Effector memory CD4-positive, alpha-beta T cell (primary cell): ENCODE data around the gene EFNA1.

ENCODE experiments used
- DNase-seq, 3 donors: peaks; one replicate each; pipeline ENCODE4 v3.0.0-alpha.2; 2020
- H3K27ac ChIP-seq: 2 replicates; pipeline ENCODE4 v1.7.0; 2013; ENCODE audit warnings: mild to moderate bottlenecking, low read length, moderate library complexity; ENCODE audit not compliant: insufficient read depth, poor library complexity, severe bottlenecking
- H3K27me3 ChIP-seq: replicated peaks from 2 replicates; pipeline ENCODE4 v1.7.0; 2013; ENCODE audit warnings: mild to moderate bottlenecking, low read length; ENCODE audit not compliant: insufficient read depth, control insufficient read depth, poor library complexity, severe bottlenecking
- H3K36me3 ChIP-seq: 2 replicates; pipeline ENCODE4 v1.7.0; 2013; ENCODE audit warnings: mild to moderate bottlenecking, low read length, moderate library complexity; ENCODE audit not compliant: control insufficient read depth, insufficient read depth
- H3K4me1 ChIP-seq: 2 replicates; pipeline ENCODE4 v1.7.0; 2013; ENCODE audit warnings: low read length, mild to moderate bottlenecking; ENCODE audit not compliant: control insufficient read depth, insufficient read depth, poor library complexity, severe bottlenecking
- H3K4me3 ChIP-seq: 2 replicates; pipeline ENCODE4 v1.7.0; 2013; ENCODE audit warnings: low read length, low read depth, mild to moderate bottlenecking; ENCODE audit not compliant: insufficient read depth, poor library complexity, severe bottlenecking
- H3K9me3 ChIP-seq: 2 replicates; pipeline ENCODE4 v1.7.0; 2013; ENCODE audit warnings: mild to moderate bottlenecking, low read length, moderate library complexity; ENCODE audit not compliant: control insufficient read depth

EFNA1 gene

DNA sequence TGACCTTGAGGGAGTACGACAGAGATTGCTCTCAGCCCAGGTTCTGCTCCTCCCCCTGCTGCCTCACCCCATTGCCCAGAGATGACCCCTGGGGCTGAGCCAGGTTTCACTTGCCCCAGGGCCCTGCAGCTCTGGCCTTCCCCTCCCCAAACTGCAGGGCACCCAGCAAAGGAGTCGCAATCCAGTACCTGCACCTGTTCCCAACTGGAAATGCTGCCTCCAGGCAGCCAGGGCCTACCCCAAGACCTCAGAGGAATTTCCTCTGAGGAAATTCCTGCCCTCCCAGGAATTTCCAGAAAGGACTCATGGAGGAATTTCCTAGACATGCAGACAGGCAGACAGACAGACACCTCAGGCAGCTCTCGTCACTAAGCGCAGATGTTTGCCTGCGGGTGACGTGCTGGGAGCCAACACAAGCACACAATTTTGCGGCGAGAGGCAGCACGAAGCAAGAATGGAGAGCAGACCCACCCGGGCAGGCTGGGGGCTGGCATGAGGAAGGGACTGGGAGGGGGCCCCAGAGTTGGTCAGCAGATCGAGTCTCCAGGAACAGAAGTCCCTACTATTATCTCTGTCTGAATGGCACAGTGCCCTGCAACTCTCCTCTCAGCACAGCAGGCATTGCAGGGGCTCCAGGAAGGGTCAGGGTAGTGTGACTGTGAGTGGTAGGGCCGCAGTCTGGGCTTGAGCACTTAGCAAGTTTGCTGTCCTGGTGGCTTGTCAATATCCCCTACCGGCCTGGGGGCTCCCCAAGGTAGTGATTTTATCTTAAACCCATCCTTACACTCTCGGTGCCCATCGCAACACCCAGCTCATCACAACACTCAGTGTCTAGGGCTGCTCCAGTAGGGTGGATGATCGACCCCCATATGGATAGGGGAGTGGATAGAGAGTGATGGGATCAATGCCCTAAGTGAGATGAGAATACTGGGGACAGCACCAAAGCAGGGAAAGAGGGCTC is 2.9 kb upstream of the EFNA1 start:
- Histone ChIP-seq H3K27ac (no peak overlapping the region), H3K4me1 (peaks cover 34% of the 10 kb centered on the region), H3K27me3 (peaks cover 9% of the 10 kb centered on the region), H3K36me3 (no peaks in the 10 kb centered on the region), H3K9me3 (no peaks in the 10 kb centered on the region), H3K4me3 (no peak overlapping the region)
- DNase-seq, result no peak

DNA sequence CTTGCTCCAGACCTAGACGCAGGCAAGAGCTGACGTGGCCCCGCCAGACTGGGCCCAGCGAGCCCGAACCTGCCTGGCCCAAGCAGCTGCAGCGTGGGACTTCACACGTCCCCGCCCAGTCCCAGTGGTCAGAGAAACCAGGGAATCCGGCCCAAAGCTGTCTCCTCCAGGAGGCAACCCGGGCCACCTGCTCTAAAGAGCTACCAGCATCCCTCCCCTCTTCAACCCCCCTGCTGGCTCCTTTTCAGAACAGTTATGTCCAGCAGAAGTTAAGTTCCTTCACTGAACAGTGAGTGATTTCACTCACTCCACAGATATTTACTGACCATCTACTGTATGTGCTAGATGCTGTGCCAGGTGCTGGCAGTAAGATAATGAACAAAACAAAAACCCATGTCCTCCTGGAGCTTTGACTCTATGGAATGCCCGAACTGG is 2.1 kb upstream of the EFNA1 start:
- no peak overlapping the region for H3K4me3 ChIP-seq
- H3K27ac ChIP-seq, result no peak overlapping the region

DNA sequence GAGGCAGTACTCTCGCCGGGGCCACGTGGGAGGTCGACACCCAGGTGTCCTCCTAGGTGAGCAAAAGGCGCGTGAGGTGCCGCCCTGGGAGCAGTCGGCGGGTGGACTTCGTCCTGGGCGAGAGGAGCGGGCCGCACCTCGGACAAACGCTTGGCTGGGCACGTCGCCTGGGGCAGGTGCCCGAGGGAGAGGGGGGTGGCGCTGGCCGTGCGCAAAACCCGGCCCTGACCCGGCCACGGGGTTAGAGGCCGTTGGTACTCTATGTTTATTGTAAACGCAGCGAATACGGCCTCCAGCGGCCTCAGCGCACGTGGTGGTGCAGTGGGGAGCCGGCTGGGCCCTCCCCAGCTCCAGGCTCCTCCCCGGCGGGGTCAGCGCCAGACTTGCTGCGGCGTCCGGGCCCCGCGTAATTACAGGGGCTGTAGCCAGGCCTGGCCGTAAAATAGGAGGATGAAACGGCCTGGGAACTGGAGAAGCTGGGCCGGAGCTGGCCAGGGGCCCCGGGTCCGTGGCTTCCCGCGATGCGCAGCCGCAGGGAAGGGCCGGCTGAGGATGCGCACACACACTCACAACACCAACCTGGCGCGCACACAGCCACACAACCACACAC is 1.6 kb upstream of the EFNA1 start:
- Histone ChIP-seq H3K36me3 (no peaks in the 10 kb centered on the region), H3K27ac (no peak overlapping the region), H3K27me3 (peaks cover 9% of the 10 kb centered on the region), H3K4me1 (peaks cover 36% of the 10 kb centered on the region), H3K4me3 (no peak overlapping the region), H3K9me3 (no peaks in the 10 kb centered on the region)
- no peak for DNase-seq

More for the DNA sequence above, 2.1 kb upstream of the EFNA1 start:
- H3K4me1 ChIP-seq, result peaks cover 36% of the 10 kb centered on the region
- no peaks in the 10 kb centered on the region for H3K9me3 ChIP-seq
- peaks cover 9% of the 10 kb centered on the region for H3K27me3 ChIP-seq
- no peaks in the 10 kb centered on the region for H3K36me3 ChIP-seq
- no peak for DNase-seq

GRCh38 chr1:155126556-155127104 is 1.0 kb upstream of the EFNA1 start:
- Histone ChIP-seq H3K36me3 (no peaks in the 10 kb centered on the region), H3K4me3 (peak overlapping the region; percentile 65), H3K4me1 (peaks cover 36% of the 10 kb centered on the region), H3K9me3 (no peaks in the 10 kb centered on the region), H3K27me3 (peaks cover 9% of the 10 kb centered on the region), H3K27ac (no peak overlapping the region)
- DNase-seq, result peak in 2 of 3 donors; percentile 9 to 10

DNA sequence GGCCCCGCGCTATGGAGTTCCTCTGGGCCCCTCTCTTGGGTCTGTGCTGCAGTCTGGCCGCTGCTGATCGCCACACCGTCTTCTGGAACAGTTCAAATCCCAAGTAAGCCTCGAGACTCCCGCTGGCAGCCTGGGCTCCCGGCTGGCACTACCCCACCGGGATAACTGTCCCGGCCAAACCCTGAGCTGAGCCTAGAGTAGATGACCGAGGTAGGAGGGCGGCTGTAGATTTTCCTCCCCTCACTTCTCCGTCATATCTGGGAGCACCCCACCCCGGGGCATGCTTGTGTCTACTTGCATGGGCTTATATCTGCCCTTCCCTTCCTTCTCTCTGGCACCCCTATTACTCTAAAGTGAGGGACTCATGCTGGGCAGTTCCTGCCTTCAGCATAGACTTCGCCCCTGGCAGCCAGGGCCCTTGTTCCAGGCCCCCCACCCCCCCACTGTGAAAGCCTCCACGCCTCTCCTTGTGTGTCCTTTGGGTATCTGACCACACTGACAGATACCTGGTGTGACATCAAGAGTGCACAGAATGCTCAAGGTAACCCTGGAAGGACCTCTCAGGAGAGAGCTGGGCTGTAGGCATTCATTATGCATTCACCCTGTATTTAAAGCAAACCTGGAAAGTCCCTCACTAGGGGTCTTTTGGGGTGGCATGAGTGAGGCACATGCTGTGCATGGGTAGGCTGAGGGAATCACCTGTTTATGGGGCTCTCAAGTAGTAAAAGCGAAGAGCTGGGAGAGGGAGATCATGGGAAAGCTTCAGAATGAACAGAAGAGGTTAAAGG is 485 bp downstream of the EFNA1 start:
- Histone ChIP-seq H3K27me3 (peaks cover 9% of the 10 kb centered on the region), H3K4me3 (peak overlapping the region; percentile 65), H3K36me3 (no peaks in the 10 kb centered on the region), H3K27ac (peak overlapping the region; percentile 37), H3K9me3 (no peaks in the 10 kb centered on the region), H3K4me1 (peaks cover 36% of the 10 kb centered on the region)
- DNase-seq, result no peak

- no peaks in the 10 kb centered on the region for H3K9me3 ChIP-seq
- H3K4me3 ChIP-seq, result peak overlapping the region; percentile 65
- DNase-seq, result no peak
- H3K4me1 ChIP-seq, result peaks cover 36% of the 10 kb centered on the region
- H3K27me3 ChIP-seq, result peaks cover 9% of the 10 kb centered on the region
- H3K27ac ChIP-seq, result no peak overlapping the region
- no peaks in the 10 kb centered on the region for H3K36me3 ChIP-seq
Measured at GRCh38 chr1:155128755-155129473, 1.2 kb downstream of the EFNA1 start.

DNA sequence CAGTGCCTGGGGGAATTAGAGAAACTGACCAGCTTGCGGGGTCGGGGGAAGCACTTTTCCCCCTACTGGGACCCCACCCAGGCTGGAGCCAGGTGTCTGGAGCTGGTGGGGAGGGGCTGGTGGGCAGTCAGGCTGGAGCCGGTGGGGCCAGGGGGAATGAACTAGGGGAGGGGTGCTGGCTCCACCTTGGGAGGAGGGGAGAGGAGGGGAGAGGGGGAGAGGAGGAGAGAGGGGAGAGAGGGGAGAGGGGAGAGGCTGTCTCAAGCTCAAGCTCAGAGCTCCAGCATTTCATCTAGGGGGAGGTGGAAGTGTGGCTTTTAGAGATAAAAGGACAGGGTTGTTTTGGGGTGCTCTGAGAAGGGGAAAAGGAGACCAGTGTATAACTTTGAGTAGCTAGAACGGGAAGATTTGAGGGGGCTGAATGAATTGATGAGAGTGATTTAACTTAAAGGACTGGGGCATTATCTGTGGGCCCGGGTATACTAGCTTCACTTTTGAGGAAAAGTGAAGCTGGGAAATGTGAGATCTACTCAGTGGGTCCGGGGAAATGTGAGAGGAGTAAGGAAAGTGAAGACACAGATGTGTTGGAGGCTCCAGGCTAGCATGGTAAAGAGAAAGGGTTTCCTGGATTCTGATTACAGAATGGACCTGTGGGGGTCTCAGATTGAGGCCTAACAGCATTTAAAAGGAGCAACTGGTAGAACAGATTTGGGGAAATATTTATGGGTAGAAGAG is 2.8 kb downstream of the EFNA1 start:
- no peaks in the 10 kb centered on the region for H3K9me3 ChIP-seq
- H3K36me3 ChIP-seq, result no peaks in the 10 kb centered on the region
- H3K27ac ChIP-seq, result no peak overlapping the region
- peaks cover 43% of the 10 kb centered on the region for H3K4me1 ChIP-seq
- H3K4me3 ChIP-seq, result no peak overlapping the region
- no peak for DNase-seq
- peaks cover 9% of the 10 kb centered on the region for H3K27me3 ChIP-seq

DNA sequence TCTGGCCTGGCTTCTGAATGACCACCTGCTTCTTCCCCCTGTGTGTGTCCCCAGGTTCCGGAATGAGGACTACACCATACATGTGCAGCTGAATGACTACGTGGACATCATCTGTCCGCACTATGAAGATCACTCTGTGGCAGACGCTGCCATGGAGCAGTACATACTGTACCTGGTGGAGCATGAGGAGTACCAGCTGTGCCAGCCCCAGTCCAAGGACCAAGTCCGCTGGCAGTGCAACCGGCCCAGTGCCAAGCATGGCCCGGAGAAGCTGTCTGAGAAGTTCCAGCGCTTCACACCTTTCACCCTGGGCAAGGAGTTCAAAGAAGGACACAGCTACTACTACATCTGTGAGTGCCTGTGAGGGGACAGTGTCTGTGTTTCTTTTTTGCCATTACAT is 3.6 kb downstream of the EFNA1 start:
- H3K4me3 ChIP-seq, result no peak overlapping the region
- no peaks in the 10 kb centered on the region for H3K36me3 ChIP-seq
- peaks cover 9% of the 10 kb centered on the region for H3K27me3 ChIP-seq
- no peak overlapping the region for H3K27ac ChIP-seq
- peaks cover 45% of the 10 kb centered on the region for H3K4me1 ChIP-seq
- DNase-seq, result no peak
- H3K9me3 ChIP-seq, result no peaks in the 10 kb centered on the region

DNA sequence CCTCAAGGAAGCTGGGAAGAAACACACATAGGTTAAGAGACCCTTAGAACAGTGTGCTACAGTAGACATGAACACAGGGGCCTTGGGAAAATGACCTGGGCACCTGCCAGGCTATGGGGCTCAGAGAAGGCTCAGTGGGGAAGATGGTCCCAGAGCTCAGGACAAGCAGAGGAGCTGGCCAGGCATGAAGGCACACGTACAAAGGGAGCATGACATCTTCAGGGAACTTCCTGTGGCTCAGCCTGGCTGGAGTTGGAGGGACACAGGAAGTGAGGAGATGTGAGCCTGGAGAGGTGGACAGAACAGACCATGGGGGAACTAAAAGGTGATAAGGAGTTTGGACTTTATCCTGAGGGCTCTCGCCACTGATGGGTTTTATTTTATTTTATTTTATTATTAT is 4.2 kb downstream of the EFNA1 start:
- H3K4me3 ChIP-seq, result no peak overlapping the region
- peaks cover 43% of the 10 kb centered on the region for H3K4me1 ChIP-seq
- no peaks in the 10 kb centered on the region for H3K36me3 ChIP-seq
- H3K27me3 ChIP-seq, result peaks cover 9% of the 10 kb centered on the region
- DNase-seq, result no peak
- no peak overlapping the region for H3K27ac ChIP-seq
- no peaks in the 10 kb centered on the region for H3K9me3 ChIP-seq
